Measurements from ENCODE around the gene TEX9.

Gene TEX9

DNA sequence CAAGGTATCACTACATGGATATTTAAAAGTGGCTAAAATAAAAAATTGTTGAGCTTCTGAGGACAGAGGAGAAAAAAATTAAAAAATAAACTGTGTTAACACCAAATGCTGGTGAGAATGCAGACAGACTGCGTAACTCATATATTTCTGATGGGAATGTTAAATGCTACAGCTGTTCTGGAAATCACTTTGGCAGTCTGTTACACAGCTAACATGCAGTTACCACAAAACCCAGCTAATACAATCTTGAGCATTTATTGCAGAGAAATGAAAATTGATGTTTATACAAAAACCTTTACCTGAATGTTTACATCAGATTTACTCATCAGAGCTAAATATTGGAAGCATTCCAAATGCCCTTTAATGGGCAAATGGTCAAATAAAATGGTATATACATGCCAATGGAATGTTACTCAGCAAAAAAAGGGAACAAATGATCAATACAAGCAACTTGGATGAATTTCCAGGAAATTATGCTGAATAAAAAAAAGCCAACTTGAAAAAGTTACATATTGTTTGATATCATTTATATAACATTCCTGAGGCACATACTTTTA lies 75.1 kb downstream of the TEX9 start:
- TF ChIP-seq, protein P1, sequence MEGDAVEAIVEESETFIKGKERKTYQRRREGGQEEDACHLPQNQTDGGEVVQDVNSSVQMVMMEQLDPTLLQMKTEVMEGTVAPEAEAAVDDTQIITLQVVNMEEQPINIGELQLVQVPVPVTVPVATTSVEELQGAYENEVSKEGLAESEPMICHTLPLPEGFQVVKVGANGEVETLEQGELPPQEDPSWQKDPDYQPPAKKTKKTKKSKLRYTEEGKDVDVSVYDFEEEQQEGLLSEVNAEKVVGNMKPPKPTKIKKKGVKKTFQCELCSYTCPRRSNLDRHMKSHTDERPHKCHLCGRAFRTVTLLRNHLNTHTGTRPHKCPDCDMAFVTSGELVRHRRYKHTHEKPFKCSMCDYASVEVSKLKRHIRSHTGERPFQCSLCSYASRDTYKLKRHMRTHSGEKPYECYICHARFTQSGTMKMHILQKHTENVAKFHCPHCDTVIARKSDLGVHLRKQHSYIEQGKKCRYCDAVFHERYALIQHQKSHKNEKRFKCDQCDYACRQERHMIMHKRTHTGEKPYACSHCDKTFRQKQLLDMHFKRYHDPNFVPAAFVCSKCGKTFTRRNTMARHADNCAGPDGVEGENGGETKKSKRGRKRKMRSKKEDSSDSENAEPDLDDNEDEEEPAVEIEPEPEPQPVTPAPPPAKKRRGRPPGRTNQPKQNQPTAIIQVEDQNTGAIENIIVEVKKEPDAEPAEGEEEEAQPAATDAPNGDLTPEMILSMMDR (IDR thresholded peaks at IDR 0.05; ENCODE audit: control insufficient read depth, extremely low read depth, insufficient read depth), result no peak
- DNase-seq (ENCODE audit: low read depth), result no peak
- H3K4me3 ChIP-seq (ENCODE audit: low read depth, low read length), result no peak overlapping the region

DNA sequence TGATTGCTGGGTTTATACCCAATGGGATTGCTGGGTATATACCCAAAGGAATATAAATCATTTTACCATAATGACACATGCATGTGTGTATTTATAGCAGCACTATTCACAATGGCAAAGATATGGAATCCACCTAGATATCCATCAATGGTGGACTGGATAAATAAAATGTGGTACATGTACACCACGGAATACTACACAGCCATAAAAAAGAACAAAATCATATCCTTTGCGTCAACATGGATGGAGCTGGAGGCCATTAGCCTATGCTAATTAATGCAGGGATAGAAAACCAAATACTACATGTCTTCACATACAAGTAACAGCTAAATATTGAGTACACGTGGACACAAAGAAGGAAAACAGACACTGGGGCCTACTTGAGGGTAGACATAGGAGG lies 77.1 kb downstream of the TEX9 start:
- no peak overlapping the region for H3K4me3 ChIP-seq (ENCODE audit: low read depth, low read length)
- TF ChIP-seq, protein P1 (IDR thresholded peaks at IDR 0.05; ENCODE audit: control insufficient read depth, extremely low read depth, insufficient read depth), result no peak
- DNase-seq (ENCODE audit: low read depth), result no peak

DNA sequence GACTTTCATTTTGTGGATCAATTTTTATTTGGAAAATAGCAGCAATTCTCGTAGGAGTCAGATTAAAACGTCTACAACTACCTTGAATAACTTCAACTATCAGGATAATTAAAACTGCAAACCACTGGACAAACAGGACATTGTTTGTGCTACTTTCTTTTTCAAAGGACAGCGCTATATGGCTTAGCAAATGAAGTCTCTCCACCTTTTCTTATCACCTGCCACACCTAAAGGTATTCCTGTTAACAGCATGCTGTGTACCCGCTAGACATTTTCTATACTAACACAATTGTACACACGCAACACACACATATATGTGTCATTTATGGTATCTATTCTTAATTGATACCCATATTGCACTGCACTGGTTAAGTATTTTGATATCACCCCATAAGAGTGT lies 80.5 kb downstream of the TEX9 start:
- no peak overlapping the region for H3K4me3 ChIP-seq (ENCODE audit: low read depth, low read length)
- TF ChIP-seq, protein P1 (IDR thresholded peaks at IDR 0.05; ENCODE audit: control insufficient read depth, extremely low read depth, insufficient read depth), result no peak
- no peak for DNase-seq (ENCODE audit: low read depth)

DNA sequence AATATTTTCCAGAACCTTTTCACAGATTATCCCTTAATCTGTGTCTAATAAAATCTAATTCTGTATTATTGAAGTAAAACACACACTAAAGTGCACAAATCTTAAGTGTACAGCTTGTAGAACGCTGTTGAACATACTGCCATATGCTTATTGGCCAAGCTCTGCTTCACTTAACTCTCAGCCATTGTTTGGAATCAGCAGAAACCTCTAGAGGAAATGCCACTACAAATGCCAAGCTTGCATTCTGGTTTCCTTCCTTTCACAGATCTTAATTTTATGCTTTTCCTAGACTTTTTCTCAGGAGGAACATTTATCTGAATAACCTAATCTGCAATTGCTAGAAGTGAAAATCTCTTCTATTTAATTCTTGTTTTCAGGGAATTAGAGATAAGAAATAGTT lies 89.6 kb downstream of the TEX9 start:
- DNase-seq (ENCODE audit: low read depth), result no peak
- no peak overlapping the region for H3K4me3 ChIP-seq (ENCODE audit: low read depth, low read length)
- TF ChIP-seq, protein P1 (IDR thresholded peaks at IDR 0.05; ENCODE audit: control insufficient read depth, extremely low read depth, insufficient read depth), result no peak

DNA sequence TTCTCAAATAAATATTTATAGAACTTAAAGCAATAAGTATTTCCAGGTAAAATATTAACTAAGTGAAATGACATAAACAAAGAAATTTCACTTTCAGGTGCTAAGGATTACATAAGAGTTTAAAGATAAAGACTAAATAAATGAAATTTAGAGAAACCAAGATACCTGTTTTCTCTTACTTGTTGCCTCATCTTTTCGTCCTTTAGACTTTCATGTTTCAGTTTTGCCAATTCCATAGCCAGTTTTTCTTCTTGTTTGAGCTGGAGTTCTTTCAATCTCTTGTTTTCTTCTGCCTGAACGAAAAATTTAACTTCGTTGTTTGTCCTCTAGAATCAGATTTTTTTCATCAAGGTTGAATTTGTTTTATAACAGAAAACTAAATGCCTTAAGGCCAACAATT lies 91.0 kb downstream of the TEX9 start:
- TF ChIP-seq, protein P1 (IDR thresholded peaks at IDR 0.05; ENCODE audit: control insufficient read depth, extremely low read depth, insufficient read depth), result no peak
- DNase-seq (ENCODE audit: low read depth), result no peak

DNA sequence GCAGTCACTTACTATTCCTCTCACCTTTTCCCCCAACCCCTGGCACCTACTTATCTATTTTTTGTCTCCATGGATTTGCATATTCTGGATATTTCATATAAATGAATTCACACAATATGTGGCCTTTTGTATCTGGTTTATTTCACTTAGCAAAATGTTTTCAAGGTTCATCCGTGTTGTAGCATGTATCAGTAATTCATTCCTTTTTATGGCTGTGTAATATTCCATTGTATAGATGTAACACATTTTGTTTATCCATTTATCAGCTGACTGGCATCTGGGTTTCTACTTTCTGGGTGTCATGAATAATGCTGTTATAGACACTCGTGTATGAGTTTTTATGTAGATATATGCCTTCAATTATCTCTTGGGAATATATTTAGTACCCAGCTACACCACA lies 93.9 kb downstream of the TEX9 start:
- DNase-seq (ENCODE audit: low read depth), result no peak
- TF ChIP-seq, protein P1 (IDR thresholded peaks at IDR 0.05; ENCODE audit: control insufficient read depth, extremely low read depth, insufficient read depth), result no peak
- no peak overlapping the region for H3K4me3 ChIP-seq (ENCODE audit: low read depth, low read length)

More for the DNA sequence above, 91.0 kb downstream of the TEX9 start:
- no peak overlapping the region for H3K4me3 ChIP-seq (ENCODE audit: low read depth, low read length)

DNA sequence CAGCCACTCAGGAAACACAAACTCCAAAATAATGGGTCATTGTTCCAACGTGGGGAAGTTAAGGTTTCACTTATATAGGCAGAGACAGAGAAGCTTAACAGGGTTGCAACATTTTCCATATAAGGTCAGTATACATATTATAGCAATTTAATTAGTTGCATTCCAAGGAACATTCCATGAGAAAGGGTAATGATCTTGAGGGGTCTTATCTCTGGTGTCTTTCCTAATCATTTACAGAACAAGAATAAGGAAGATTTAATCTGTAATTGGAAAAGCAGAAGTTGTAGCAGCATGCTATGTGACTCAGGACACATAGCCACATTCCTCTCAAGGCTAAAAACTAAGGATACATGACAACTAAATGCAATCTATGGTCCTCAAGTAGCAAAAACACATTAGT lies 94.8 kb downstream of the TEX9 start:
- no peak overlapping the region for H3K4me3 ChIP-seq (ENCODE audit: low read depth, low read length)
- DNase-seq (ENCODE audit: low read depth), result no peak
- TF ChIP-seq, protein P1 (IDR thresholded peaks at IDR 0.05; ENCODE audit: control insufficient read depth, extremely low read depth, insufficient read depth), result no peak
